K562 (cell line): Measurements from ENCODE around the gene NUBP2. TPM values are rescaled to one million over a fixed set of nuclear protein-coding genes. Genes with fewer than 3 reads are reported as not detected.

ENCODE experiments used
- ATAC-seq: fragments of 200-7000 bp; cut with Tn5 transposase; 3 replicates; pipeline ENCODE4 v1.9.1; 2020; ENCODE audit warnings: moderate library complexity
- Bru-seq: library from RNA; stranded (reverse); fragments of 400-500 nt; gene quantifications from one replicate; lab custom pipeline; 2021; lab: Mats Ljungman, UMichigan
- BruChase-seq, 2 experiments: library from RNA; stranded (reverse); fragments of 400-500 nt; gene quantifications; one replicate each; lab custom pipeline; 2021; lab: Mats Ljungman, UMichigan
- BruUV-seq: library from RNA; stranded (reverse); fragments of 400-500 nt; replicated peaks from 2 replicates; lab custom pipeline; 2021; lab: Mats Ljungman, UMichigan
- CTCF ChIA-PET: fragments of 300-600 bp; formaldehyde crosslinking; extraction: SDS; loops from one replicate; lab custom pipeline; 2021; ENCODE audit warnings: low intra/inter-chr PET ratio; lab: Yijun Ruan, JAX
- POLR2A ChIA-PET: fragments of 300-600, 350-650 bp; sonication (Branson Sonifier 250); formaldehyde crosslinking; extraction: SDS; loops from one replicate; lab custom pipeline; 2021; ENCODE audit warnings: antibody characterized with exemption, inconsistent platforms; lab: Yijun Ruan, JAX
- DNase-seq, 4 experiments: peaks; one replicate each; pipeline versions ENCODE4 v3.0.0 to v3.0.0-alpha.2; 2011 to 2018; ENCODE audit warnings: low spot score in 3 of 4, mixed read lengths in 3 of 4; ENCODE audit errors: extremely low read depth in 1 of 4
- FAIRE-seq: peaks from 2 replicates; lab custom pipeline; 2011; peaks lifted over from hg19 to GRCh38; lab: Jason Lieb, UNC
- H2AFZ ChIP-seq: 2 replicates; pipeline ENCODE4 v1.6.0; 2011; ENCODE audit warnings: low read depth, low read length, control low read depth, inconsistent platforms
- H3K27ac ChIP-seq: fragments of 200-600 bp; 3 replicates; pipeline ENCODE4 v1.8.0; 2011; ENCODE audit warnings: low read depth, mild to moderate bottlenecking, control low read depth, inconsistent platforms, low read length, moderate library complexity, mixed read lengths; ENCODE audit errors: extremely low read depth
- H3K27me3 ChIP-seq, 2 experiments: fragments of 300-600 bp in 1 of 2; 2 replicates in 1 of 2; 3 replicates in 1 of 2; pipeline versions ENCODE4 v1.6.0 to v1.8.0; 2011; ENCODE audit warnings: inconsistent platforms in 2 of 2, low read length in 2 of 2, mild to moderate bottlenecking in 1 of 2, mixed read lengths in 1 of 2, moderate library complexity in 1 of 2; ENCODE audit not compliant: control insufficient read depth in 2 of 2, insufficient read depth in 2 of 2
- H3K36me3 ChIP-seq: fragments of 300-600 bp; 3 replicates; pipeline ENCODE4 v1.8.0; 2011; ENCODE audit warnings: mild to moderate bottlenecking, low read length, inconsistent platforms; ENCODE audit not compliant: control insufficient read depth, insufficient read depth
- H3K4me1 ChIP-seq, 2 experiments: fragments of 200-600 bp in 1 of 2; replicated peaks in 1 of 2; 2 replicates in 1 of 2; 3 replicates in 1 of 2; pipeline versions ENCODE4 v1.5.1 to v1.8.0; 2011; ENCODE audit warnings: inconsistent platforms in 2 of 2, low read length in 2 of 2, mild to moderate bottlenecking in 1 of 2, mixed read lengths in 1 of 2, moderate library complexity in 1 of 2; ENCODE audit not compliant: control insufficient read depth in 2 of 2, insufficient read depth in 2 of 2
- H3K4me2 ChIP-seq: 2 replicates; pipeline ENCODE4 v1.6.1; 2011; ENCODE audit warnings: low read length, control low read depth, inconsistent platforms, mixed read lengths; ENCODE audit not compliant: insufficient read depth
- H3K4me3 ChIP-seq: fragments of 200-600 bp; sonication (generic), shearing (Covaris generic); 2 replicates; pipeline ENCODE4 v1.5.1; 2016; ENCODE audit warnings: control low read depth, inconsistent platforms
- H3K79me2 ChIP-seq: fragments of 200-600 bp; 3 replicates; pipeline ENCODE4 v1.8.0; 2011; ENCODE audit warnings: low read length, inconsistent platforms; ENCODE audit not compliant: control insufficient read depth, insufficient read depth
- H3K9ac ChIP-seq, 2 experiments: 2 replicates each; pipeline versions ENCODE4 v1.6.0 to v1.6.1; 2011; ENCODE audit warnings: low read depth in 2 of 2, low read length in 2 of 2, control low read depth in 1 of 2, inconsistent platforms in 1 of 2, mild to moderate bottlenecking in 1 of 2, mixed read lengths in 1 of 2; ENCODE audit not compliant: insufficient read depth in 1 of 2
- H3K9me1 ChIP-seq: one replicate; pipeline ENCODE4 v1.6.0; 2011; ENCODE audit warnings: inconsistent platforms, mild to moderate bottlenecking, low read length, moderate library complexity; ENCODE audit not compliant: control insufficient read depth, insufficient read depth
- H3K9me3 ChIP-seq: replicated peaks from 2 replicates; pipeline ENCODE4 v1.5.1; 2011; ENCODE audit warnings: low read depth, low read length, inconsistent platforms; ENCODE audit not compliant: control insufficient read depth, insufficient read depth
- H4K20me1 ChIP-seq: replicated peaks from 2 replicates; pipeline ENCODE4 v1.6.1; 2011; ENCODE audit warnings: low read length, inconsistent platforms, mixed read lengths; ENCODE audit not compliant: control insufficient read depth, insufficient read depth
- GTF3C2 ChIP-seq: IDR thresholded peaks from 3 replicates; pipeline ENCODE4 v1.6.1; 2011; ENCODE audit warnings: borderline replicate concordance, mild to moderate bottlenecking, moderate library complexity; ENCODE audit not compliant: insufficient read length; ENCODE audit errors: extremely low read depth
- IRF2 ChIP-seq: sonication (generic); formaldehyde crosslinking; IDR thresholded peaks from 2 replicates; pipeline ENCODE4 v1.8.1; 2022; ENCODE audit warnings: mild to moderate bottlenecking, missing genetic modification reagents
- RREB1 ChIP-seq: fragments of 250-450 bp; sonication (Bioruptor Pico); IDR thresholded peaks from 2 replicates; pipeline ENCODE4 v1.4.0; 2020
- WGBS: fragments of 100-300 bp; shearing (Covaris generic); methylation state at CpG from one replicate; pipeline ENCODE4 v1.1.6; 2016; ENCODE audit warnings: low coverage, mixed read lengths; ENCODE audit not compliant: insufficient coverage; ENCODE audit errors: missing lambda C conversion rate; 5-methylcytosine and 5-hydroxymethylcytosine counted together
- in situ Hi-C: fragments of 300-500 bp; cut with MboI; formaldehyde crosslinking; loops from 4 replicates; pipeline ENCODE4 v1.15.0; 2018; ENCODE audit warnings: inconsistent platforms, mixed read lengths
- intact Hi-C: fragments of 100-400 bp; cut with micrococcal nuclease; formaldehyde crosslinking; loops from 2 replicates; pipeline ENCODE4 v1.14.2; 2022
- long read RNA-seq, 3 experiments: library from polyadenylated mRNA in 2 of 3; library from RNA in 1 of 3; unstranded in 2 of 3; stranded (forward) in 1 of 3; transcript quantifications; one replicate each; pipeline ENCODE4 v2.0.0, GENCODE V29; 2019 to 2022
- polyA minus RNA-seq, 3 experiments: library from RNA; depleted of rRNA, polyadenylated mRNA; stranded (reverse); fragments of >200 nt; gene quantifications; 2 replicates each; pipeline ENCODE4 v1.2.3, GENCODE V29; 2011
- polyA plus RNA-seq, 8 experiments: library from polyadenylated mRNA; depleted of rRNA in 4 of 8; stranded (reverse) in 5 of 8; unstranded in 3 of 8; fragments of >200 nt; fragmentation: Nextera tagmentation in 2 of 8; fragmentation: Illumina TruSeq in 1 of 8; extraction: Ambion mirVana in 2 of 8; extraction: Trizol in 1 of 8; gene quantifications; 2 replicates each; pipeline versions ENCODE4 v1.2.1 to v1.2.3, GENCODE V29; 2011 to 2014; ENCODE audit warnings: inconsistent platforms in 1 of 8, missing spikeins in 1 of 8
- total RNA-seq, 7 experiments: library from RNA; depleted of rRNA in 6 of 7; stranded (reverse); fragments of >200 nt in 6 of 7; fragmentation: Illumina TruSeq in 2 of 7; extraction: Trizol in 2 of 7; gene quantifications; 2 replicates each; pipeline versions ENCODE4 v1.2.1 to v1.2.3, GENCODE V29; 2011 to 2021; ENCODE audit warnings: low replicate concordance in 1 of 7

Gene NUBP2
- total RNA-seq (2011; cell fraction: chromatin; rRNA removed; ENCODE audit: low replicate concordance) = 40.1 and 114 TPM in 2 replicates
- total RNA-seq (2011; cell fraction: nucleolus; rRNA removed) = 99.9 and 115 TPM in 2 replicates
- 47.3 and 54.8 TPM in 2 replicates for total RNA-seq (2011; cell fraction: nucleoplasm; rRNA removed)
- total RNA-seq (2014; rRNA removed) (115 and 140 TPM in 2 replicates), total RNA-seq (2014; rRNA removed; fragmentation: Illumina TruSeq; extraction: Trizol) (3.3 and 4.4 TPM in 2 replicates), total RNA-seq (2015; rRNA removed; fragmentation: Illumina TruSeq; extraction: Trizol) (36.1 and 41.8 TPM in 2 replicates), total RNA-seq (2021) (84.8 and 95.8 TPM in 2 replicates), polyA plus RNA-seq (2011; rRNA removed) (24.0 and 30.8 TPM in 2 replicates), polyA plus RNA-seq (2014; fragmentation: Illumina TruSeq; extraction: Trizol) (11.4 and 42.6 TPM in 2 replicates), polyA plus RNA-seq (2014; fragmentation: Nextera tagmentation; extraction: Ambion mirVana) (1 to 10 TPM; 1.8 to 7.7 TPM), polyA plus RNA-seq (2014; rRNA removed) (97.1 and 104 TPM in 2 replicates), polyA minus RNA-seq (2011; rRNA and poly(A)+ RNA removed) (6.1 and 8.5 TPM in 2 replicates), Bru-seq, nascent RNA (percentile 76 among the genes with signal in this experiment), BruChase-seq, experiment 1, labeled RNA remaining after a 2-hour chase (percentile 74 among the genes with signal in this experiment), BruChase-seq, experiment 2, labeled RNA remaining after a 6-hour chase (percentile 76 among the genes with signal in this experiment)
- 57.0 and 157 TPM in 2 replicates for polyA plus RNA-seq (2011; cell fraction: cytosol; rRNA removed)
- 110 and 151 TPM in 2 replicates for polyA plus RNA-seq (2011; cell fraction: nucleus; rRNA removed)
- 64.4 and 77.9 TPM in 2 replicates for polyA plus RNA-seq (2012)
- polyA minus RNA-seq (2011; cell fraction: cytosol; rRNA and poly(A)+ RNA removed) = 31.0 and 38.0 TPM in 2 replicates
- polyA minus RNA-seq (2011; cell fraction: nucleus; rRNA and poly(A)+ RNA removed) = 27.2 and 34.2 TPM in 2 replicates
- long read RNA-seq, experiment 1, transcript NUBP2-201 (7 exons, 1,413 nt) = major isoform, 111 of 291 reads
- long read RNA-seq, experiment 1, transcript NUBP2-215 (6 exons, 1,173 nt) = minor isoform, 50 of 291 reads
- long read RNA-seq, experiment 1, partial matches to known transcripts = 87 of 291 reads
- long read RNA-seq, experiment 1, other reads (novel, unspliced or antisense) = 34 of 291 reads
- long read RNA-seq, experiment 2, transcript NUBP2-215 (6 exons, 1,173 nt) = minor isoform, 18 of 146 reads
- long read RNA-seq, experiment 2, transcript NUBP2-201 (7 exons, 1,413 nt) = major isoform, 70 of 146 reads
- long read RNA-seq, experiment 2, partial matches to known transcripts = 32 of 146 reads
- long read RNA-seq, experiment 2, other reads (novel, unspliced or antisense) = 25 of 146 reads
- long read RNA-seq, experiment 3, transcript NUBP2-215 (6 exons, 1,173 nt) = minor isoform, 45 of 169 reads
- long read RNA-seq, experiment 3, transcript NUBP2-201 (7 exons, 1,413 nt) = major isoform, 81 of 169 reads
- long read RNA-seq, experiment 3, partial matches to known transcripts = 11 of 169 reads
- long read RNA-seq, experiment 3, other reads (novel, unspliced or antisense) = 27 of 169 reads

GRCh38 chr16:1782408-1783264, at the start of gene NUBP2, which contains the start of gene SPSB3:
Gene NUBP2, plus strand, starts transcription at chr16:1782960. Its CDS starts 61 bp downstream, at chr16:1783021.
Gene SPSB3, minus strand, starts transcription at chr16:1782571. Its CDS starts 1,088 bp downstream, at chr16:1781483.
- ATAC-seq (peak; percentile 93), DNase-seq (peak; percentile 94 to 100 (median 96)), FAIRE-seq (peak; percentile 100)
- H3K4me1 ChIP-seq = peaks cover 4 to 84% of the 10 kb centered on the region in 2 experiments; a peak in 3 of 5 replicates
- no peaks in the 10 kb centered on the region for H3K9me1 ChIP-seq
- H3K79me2 ChIP-seq = peaks cover 53% of the 10 kb centered on the region
- H3K9me3 ChIP-seq = no peaks in the 10 kb centered on the region
- ChIA-PET CTCF (interaction anchor here (0.6 to 0.7 kb wide), 2 partner anchors 167 to 484 kb away, joined by 3 read pairs; no protein-coding TSS in a partner anchor), POLR2A (interaction anchor here (0.6 to 2.3 kb wide), 17 partner anchors 8 to 1101 kb away, joined by 3 to 35 read pairs (median 4); partner anchors contain the start of genes EME2, MRPS34, NME3 and RPS2)
- peak within 1 kb of the TSS; percentile 99 for H3K4me3 ChIP-seq
- WGBS = under 1% methylated on average over 64 of the region's 102 CpGs
- peak within 1 kb of the TSS; percentile 78 for H3K27ac ChIP-seq
- H4K20me1 ChIP-seq = peaks cover 3% of the 10 kb centered on the region; the same call in 1 of the 2 replicates
- no TSS peak for BruUV-seq
- H3K27me3 ChIP-seq = no peaks in the 10 kb centered on the region
- intact Hi-C loops (loop anchor here (5.0 kb wide), 1 partner anchor 170 kb away; the partner anchor contains the start of genes CRAMP1 and IFT140), in situ Hi-C loops (loop anchor here (5.0 kb wide), 1 partner anchor 150 kb away; no protein-coding TSS in a partner anchor)
- H3K9ac ChIP-seq = peak within 1 kb of the TSS; percentile 86 to 96
- H3K36me3 ChIP-seq = peaks cover 51% of the 10 kb centered on the region; the same call in 1 of the 3 replicates
- peak within 1 kb of the TSS; percentile 68 for H2AFZ ChIP-seq
- H3K4me2 ChIP-seq = peak within 1 kb of the TSS; percentile 98
- no peak for TF ChIP-seq RREB1 (CRISPR knock-in tag)
- TF ChIP-seq GTF3C2 = no peak
- TF ChIP-seq IRF2 (CRISPR knock-in tag) = no peak
